ENCODE data around the gene ATG101. TPM values are rescaled to one million over a fixed set of nuclear protein-coding genes. Genes with fewer than 3 reads are reported as not detected.

The ATG101 gene
- total and polyA plus RNA-seq, 3 experiments from 2014 or later = 25.5 to 56.2 (median 49.7) TPM

- H3K27me3 ChIP-seq (ENCODE audit: insufficient read depth, low read length, poor library complexity, severe bottlenecking) = no peaks in the 10 kb centered on the region
- Mint-ChIP-seq H3K27me3 (peaks cover 0 to 3% of the 10 kb centered on the region in 2 donors), H3K4me1 (peaks cover 25 to 52% (median 39%) of the 10 kb centered on the region in 3 donors), H3K36me3 (no peaks in the 10 kb centered on the region), H3K4me3 (peak overlapping the region in 6 of 7 donors; percentile 45 to 87 (median 70)), H3K9me3 (no peaks in the 10 kb centered on the region), H3K27ac (peak overlapping the region in 7 of 8 donors; percentile 10 to 91 (median 89))
- POLR2A ChIA-PET = interaction anchor here (1.1 kb wide), 1 partner anchor 15 kb away, joined by 4 read pairs; the partner anchor contains the start of gene NR4A1
- no peak for DNase-seq
- no peaks in the 10 kb centered on the region for H3K9me3 ChIP-seq (ENCODE audit: low read length)
- CTCF ChIA-PET = interaction anchor here (20.9 kb wide), 1 partner anchor 12 kb away, joined by 206 read pairs; no protein-coding TSS in a partner anchor
- peak overlapping the region; percentile 57 for H3K27ac ChIP-seq (ENCODE audit: low read depth, low read length)
- no peak overlapping the region for H3K4me3 ChIP-seq (ENCODE audit: low read length)
- H3K36me3 ChIP-seq (ENCODE audit: insufficient read depth, low read length) = no peaks in the 10 kb centered on the region
- H3K4me1 ChIP-seq (ENCODE audit: insufficient read depth, low read length) = peaks cover 28% of the 10 kb centered on the region
These were observed 33.9 kb upstream of the ATG101 start for GRCh38 chr12:52035926-52036325.

DNA sequence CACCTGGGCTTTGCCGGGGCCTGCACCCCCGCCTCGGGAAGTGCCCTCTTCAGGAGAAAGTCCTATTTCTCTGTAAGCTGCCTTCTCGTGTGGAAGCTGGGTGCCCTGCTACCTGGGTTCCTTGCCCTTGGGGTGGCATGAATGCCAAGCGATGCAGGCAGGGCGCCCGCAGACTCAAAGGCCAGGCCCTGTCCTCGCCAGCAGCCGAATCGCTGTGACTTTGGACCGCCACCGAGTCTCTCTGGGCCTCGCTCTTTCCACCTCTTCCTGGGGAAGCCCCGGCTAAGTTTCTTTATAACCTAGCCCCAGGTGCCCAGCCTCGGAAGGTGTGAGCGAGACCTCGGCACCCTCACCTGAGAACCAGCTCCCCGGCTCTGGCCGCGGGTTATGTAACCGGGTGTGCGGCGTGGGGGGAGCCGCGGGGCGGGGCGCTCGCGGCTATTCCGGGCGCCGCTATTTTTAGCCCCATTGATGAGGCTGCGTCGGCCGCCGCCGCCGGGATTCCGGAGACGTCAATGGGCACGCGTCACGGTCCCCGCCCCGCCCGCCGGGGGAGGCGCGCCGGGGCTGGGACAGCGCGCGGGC is 33.1 kb upstream of the ATG101 start:
- peak; percentile 84 to 92 (median 89) for DNase-seq
- H3K27ac Mint-ChIP-seq = peak overlapping the region; percentile 23 to 91 (median 84)
- peak overlapping the region; percentile 43 to 87 (median 61) for H3K4me3 Mint-ChIP-seq
- Histone ChIP-seq H3K4me3 (ENCODE audit: low read length) (peak overlapping the region; percentile 59), H3K9me3 (ENCODE audit: low read length) (no peaks in the 10 kb centered on the region), H3K4me1 (ENCODE audit: insufficient read depth, low read length) (peaks cover 32% of the 10 kb centered on the region), H3K36me3 (ENCODE audit: insufficient read depth, low read length) (no peaks in the 10 kb centered on the region), H3K27me3 (ENCODE audit: insufficient read depth, low read length, poor library complexity, severe bottlenecking) (no peaks in the 10 kb centered on the region), H3K27ac (ENCODE audit: low read depth, low read length) (peak overlapping the region; percentile 57)
- H3K9me3 Mint-ChIP-seq = no peaks in the 10 kb centered on the region
- peaks cover 0 to 4% of the 10 kb centered on the region in 2 donors for H3K27me3 Mint-ChIP-seq
- H3K36me3 Mint-ChIP-seq = no peaks in the 10 kb centered on the region
- peaks cover 26 to 55% (median 42%) of the 10 kb centered on the region in 3 donors for H3K4me1 Mint-ChIP-seq
- ChIA-PET CTCF (interaction anchor here (20.9 kb wide), 1 partner anchor 12 kb away, joined by 206 read pairs; no protein-coding TSS in a partner anchor), POLR2A (interaction anchor here (1.1 kb wide), 1 partner anchor 14 kb away, joined by 4 read pairs; the partner anchor contains the start of gene NR4A1)

DNA sequence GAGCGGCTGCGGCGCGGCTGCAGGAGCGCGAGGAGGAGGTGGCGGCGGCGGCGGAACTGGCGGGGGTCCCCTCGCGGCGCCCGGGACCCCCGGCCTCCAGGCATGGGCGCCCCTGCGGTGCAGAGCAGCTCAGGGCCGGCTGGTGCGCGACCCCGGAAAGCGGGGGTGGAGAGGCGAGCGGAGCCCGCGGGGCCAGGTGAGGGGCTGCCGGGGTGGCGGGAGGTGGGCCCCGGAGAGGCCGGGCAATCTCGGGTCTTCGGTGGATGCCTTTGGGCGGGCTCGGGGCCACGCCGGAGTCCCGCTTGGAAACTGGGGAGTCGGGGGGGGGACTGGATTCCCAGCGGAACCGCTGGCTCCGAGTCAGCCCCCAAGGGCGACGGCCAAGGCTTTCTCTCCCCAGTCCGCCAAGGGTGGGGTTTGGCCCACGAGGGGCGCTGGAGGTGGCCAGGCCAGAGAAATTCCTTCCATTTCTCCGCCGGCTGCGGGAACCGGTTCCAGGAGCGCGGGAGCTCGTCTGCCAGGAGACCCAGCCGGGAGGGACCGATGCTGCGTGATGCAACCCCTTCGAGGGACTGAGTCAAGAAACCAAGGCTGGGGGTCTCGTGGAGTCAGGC is 32.4 kb upstream of the ATG101 start:
- H3K9me3 Mint-ChIP-seq = no peaks in the 10 kb centered on the region
- DNase-seq = no peak
- peak overlapping the region in 5 of 8 donors; percentile 29 to 93 (median 79) for H3K27ac Mint-ChIP-seq
- ChIA-PET CTCF (interaction anchor here (2.0 to 20.9 kb wide), 2 partner anchors 13 to 14 kb away, joined by 5 to 206 read pairs; partner anchors contain the start of gene NR4A1), POLR2A (interaction anchor here (0.5 to 1.0 kb wide), 2 partner anchors 14 to 30 kb away, joined by 4 read pairs; partner anchors contain the start of gene NR4A1)
- H3K4me3 Mint-ChIP-seq = peak overlapping the region in 5 of 7 donors; percentile 40 to 70 (median 47)
- Histone ChIP-seq H3K36me3 (ENCODE audit: insufficient read depth, low read length) (no peaks in the 10 kb centered on the region), H3K9me3 (ENCODE audit: low read length) (no peaks in the 10 kb centered on the region), H3K4me3 (ENCODE audit: low read length) (no peak overlapping the region), H3K4me1 (ENCODE audit: insufficient read depth, low read length) (peaks cover 36% of the 10 kb centered on the region), H3K27ac (ENCODE audit: low read depth, low read length) (peak overlapping the region; percentile 9), H3K27me3 (ENCODE audit: insufficient read depth, low read length, poor library complexity, severe bottlenecking) (no peaks in the 10 kb centered on the region)
- no peaks in the 10 kb centered on the region for H3K36me3 Mint-ChIP-seq
- peaks cover 0 to 5% of the 10 kb centered on the region in 2 donors for H3K27me3 Mint-ChIP-seq
- peaks cover 33 to 56% (median 44%) of the 10 kb centered on the region in 3 donors for H3K4me1 Mint-ChIP-seq

GRCh38 chr12:52038447-52038846 is 31.3 kb upstream of the ATG101 start:
- Mint-ChIP-seq H3K27me3 (peaks cover 0 to 5% of the 10 kb centered on the region in 2 donors), H3K27ac (peak overlapping the region; percentile 9 to 95 (median 80)), H3K9me3 (no peaks in the 10 kb centered on the region), H3K36me3 (no peaks in the 10 kb centered on the region), H3K4me1 (peaks cover 28 to 51% (median 37%) of the 10 kb centered on the region in 3 donors), H3K4me3 (peak overlapping the region; percentile 31 to 83 (median 67))
- POLR2A ChIA-PET = interaction anchor here (0.6 to 1.0 kb wide), 2 partner anchors 12 to 527 kb away, joined by 3 to 7 read pairs; partner anchors contain the start of gene NR4A1
- no peak for DNase-seq
- CTCF ChIA-PET = interaction anchor here (1.0 to 20.9 kb wide), 5 partner anchors 8 to 47 kb away, joined by 3 to 206 read pairs (median 4); partner anchors contain the start of gene NR4A1
- Histone ChIP-seq H3K9me3 (ENCODE audit: low read length) (no peaks in the 10 kb centered on the region), H3K36me3 (ENCODE audit: insufficient read depth, low read length) (no peaks in the 10 kb centered on the region), H3K27ac (ENCODE audit: low read depth, low read length) (no peak overlapping the region), H3K4me3 (ENCODE audit: low read length) (no peak overlapping the region), H3K4me1 (ENCODE audit: insufficient read depth, low read length) (peaks cover 34% of the 10 kb centered on the region), H3K27me3 (ENCODE audit: insufficient read depth, low read length, poor library complexity, severe bottlenecking) (no peaks in the 10 kb centered on the region)

DNA sequence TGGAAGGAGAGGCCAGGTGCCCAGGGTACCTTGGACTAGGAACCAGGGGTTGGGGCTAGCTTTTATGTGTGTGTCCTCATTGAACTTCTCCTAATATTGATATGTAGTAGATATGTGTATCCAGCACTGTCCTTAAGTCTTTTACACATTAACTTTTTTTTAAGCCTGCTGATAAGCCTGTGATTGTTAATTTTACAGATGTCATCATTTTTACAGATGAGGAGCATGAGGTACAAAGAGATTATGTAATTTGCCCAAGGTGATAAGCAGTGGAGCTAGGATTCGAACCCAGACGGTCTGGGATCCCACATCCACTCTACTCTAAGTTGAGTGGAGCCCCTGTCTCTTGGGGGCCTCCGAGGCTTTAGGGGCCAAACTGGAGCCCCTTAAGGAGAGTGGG is 28.7 kb upstream of the ATG101 start:
- Histone ChIP-seq H3K9me3 (ENCODE audit: low read length) (no peaks in the 10 kb centered on the region), H3K27me3 (ENCODE audit: insufficient read depth, low read length, poor library complexity, severe bottlenecking) (no peaks in the 10 kb centered on the region), H3K27ac (ENCODE audit: low read depth, low read length) (no peak overlapping the region), H3K36me3 (ENCODE audit: insufficient read depth, low read length) (no peaks in the 10 kb centered on the region), H3K4me3 (ENCODE audit: low read length) (no peak overlapping the region), H3K4me1 (ENCODE audit: insufficient read depth, low read length) (peaks cover 29% of the 10 kb centered on the region)
- DNase-seq = no peak
- Mint-ChIP-seq H3K9me3 (no peaks in the 10 kb centered on the region), H3K4me3 (no peak overlapping the region), H3K4me1 (peaks cover 17 to 34% (median 29%) of the 10 kb centered on the region in 3 donors), H3K27me3 (peaks cover 0 to 3% of the 10 kb centered on the region in 2 donors), H3K27ac (peak overlapping the region in 5 of 8 donors; percentile 31 to 75 (median 68)), H3K36me3 (no peaks in the 10 kb centered on the region)
- ChIA-PET CTCF (interaction anchor here (1.2 to 20.9 kb wide), 2 partner anchors 17 to 29 kb away, joined by 5 to 206 read pairs; partner anchors contain the start of gene ATG101), POLR2A (interaction anchor here (1.3 kb wide), 1 partner anchor 10 kb away, joined by 4 read pairs; no protein-coding TSS in a partner anchor)

DNA sequence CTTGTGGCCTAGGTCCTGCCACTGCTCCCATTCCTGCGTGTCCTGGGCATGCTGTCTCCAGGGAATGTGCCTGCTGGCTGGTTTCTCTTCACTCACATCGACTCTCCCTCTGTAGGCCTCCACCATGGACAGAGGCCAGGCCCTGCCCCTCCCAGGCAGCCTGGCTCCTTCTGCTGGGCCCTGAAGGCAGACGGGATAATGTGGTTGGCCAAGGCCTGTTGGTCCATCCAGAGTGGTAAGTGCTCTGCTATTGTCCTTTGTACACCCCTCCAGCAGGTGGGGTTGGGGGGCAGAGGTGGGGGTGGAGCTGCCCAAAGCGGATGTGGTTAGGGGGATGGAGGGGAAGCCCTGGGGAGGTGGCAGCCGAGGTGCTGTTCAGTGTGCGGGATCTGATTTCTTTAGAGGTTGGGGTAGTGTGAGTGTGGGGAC is 28.1 kb upstream of the ATG101 start:
- peaks cover 22% of the 10 kb centered on the region for H3K4me1 ChIP-seq (ENCODE audit: insufficient read depth, low read length)
- Mint-ChIP-seq H3K36me3 (no peaks in the 10 kb centered on the region), H3K27me3 (peaks cover 0 to 3% of the 10 kb centered on the region in 2 donors), H3K4me3 (peak overlapping the region in 4 of 7 donors; percentile 5 to 67 (median 45)), H3K27ac (peak overlapping the region in 7 of 8 donors; percentile 10 to 91 (median 85)), H3K4me1 (peaks cover 14 to 28% (median 23%) of the 10 kb centered on the region in 3 donors), H3K9me3 (no peaks in the 10 kb centered on the region)
- no peak overlapping the region for H3K27ac ChIP-seq (ENCODE audit: low read depth, low read length)
- CTCF ChIA-PET = interaction anchor here (20.9 kb wide), 1 partner anchor 17 kb away, joined by 206 read pairs; no protein-coding TSS in a partner anchor
- peak in 4 of 5 donors; percentile 46 to 67 (median 58) for DNase-seq
- POLR2A ChIA-PET = interaction anchor here (1.3 kb wide), 1 partner anchor 9 kb away, joined by 4 read pairs; no protein-coding TSS in a partner anchor
- no peaks in the 10 kb centered on the region for H3K36me3 ChIP-seq (ENCODE audit: insufficient read depth, low read length)
- H3K9me3 ChIP-seq (ENCODE audit: low read length) = no peaks in the 10 kb centered on the region
- H3K27me3 ChIP-seq (ENCODE audit: insufficient read depth, low read length, poor library complexity, severe bottlenecking) = no peaks in the 10 kb centered on the region
- no peak overlapping the region for H3K4me3 ChIP-seq (ENCODE audit: low read length)

DNA sequence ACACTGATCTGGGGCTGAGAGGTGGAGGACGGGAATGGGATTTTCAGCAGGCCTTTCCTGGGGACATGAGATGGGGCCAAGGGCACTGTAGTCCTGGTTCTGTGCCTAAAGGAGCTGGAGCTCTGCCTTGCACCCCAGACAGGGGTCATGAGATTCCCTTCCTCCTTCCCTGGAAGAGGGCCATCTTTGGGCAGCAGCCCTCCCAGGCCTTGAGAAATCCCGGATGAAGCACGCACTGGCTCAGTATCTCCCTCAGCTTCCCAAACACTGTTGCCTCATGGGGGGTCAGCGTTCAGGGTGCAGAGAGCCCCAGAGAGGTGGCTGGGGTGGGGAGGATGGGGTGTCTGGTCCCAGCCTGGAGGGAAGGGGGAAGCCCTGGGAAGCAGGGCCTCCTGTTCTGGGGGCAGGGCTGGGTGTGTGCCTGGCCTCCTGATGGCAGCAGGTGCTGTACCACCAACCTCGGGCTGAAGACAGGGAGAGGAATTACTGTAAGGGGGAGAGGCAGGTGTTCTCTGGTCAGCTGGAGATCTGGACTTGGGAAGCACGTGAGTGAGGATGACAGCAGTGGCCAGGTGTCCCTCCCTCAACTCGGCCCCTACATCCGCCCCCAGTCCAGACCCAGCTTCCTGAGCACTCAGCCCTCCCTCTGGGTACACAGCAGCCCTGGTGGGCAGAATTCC is 26.9 kb upstream of the ATG101 start:
- peak overlapping the region in 3 of 8 donors; percentile 10 to 91 (median 91) for H3K27ac Mint-ChIP-seq
- peaks cover 17% of the 10 kb centered on the region for H3K4me1 ChIP-seq (ENCODE audit: insufficient read depth, low read length)
- no peak for DNase-seq
- H3K36me3 Mint-ChIP-seq = no peaks in the 10 kb centered on the region
- no peak overlapping the region for H3K27ac ChIP-seq (ENCODE audit: low read depth, low read length)
- H3K27me3 Mint-ChIP-seq = peaks cover 0 to 3% of the 10 kb centered on the region in 2 donors
- no peak overlapping the region for H3K4me3 Mint-ChIP-seq
- no peaks in the 10 kb centered on the region for H3K27me3 ChIP-seq (ENCODE audit: insufficient read depth, low read length, poor library complexity, severe bottlenecking)
- no peaks in the 10 kb centered on the region for H3K9me3 ChIP-seq (ENCODE audit: low read length)
- ChIA-PET CTCF (interaction anchor here (0.6 to 20.9 kb wide), 3 partner anchors 9 to 27 kb away, joined by 3 to 206 read pairs (median 3); partner anchors contain the start of gene ATG101), POLR2A (interaction anchor here (1.2 kb wide), 1 partner anchor 9 kb away, joined by 6 read pairs; no protein-coding TSS in a partner anchor)
- H3K36me3 ChIP-seq (ENCODE audit: insufficient read depth, low read length) = no peaks in the 10 kb centered on the region
- no peak overlapping the region for H3K4me3 ChIP-seq (ENCODE audit: low read length)
- peaks cover 14 to 25% (median 23%) of the 10 kb centered on the region in 3 donors for H3K4me1 Mint-ChIP-seq
- H3K9me3 Mint-ChIP-seq = no peaks in the 10 kb centered on the region
